HFFc6 (cell line): ENCODE measurements around the gene DUSP23. TPM values are rescaled to one million over a fixed set of nuclear protein-coding genes. Genes with fewer than 3 reads are reported as not detected.

Source experiments
- DNase-seq: peaks from one replicate; pipeline ENCODE4 v3.0.0-alpha.2; 2018
- H3K27ac Mint-ChIP-seq: 2 replicates; pipeline ENCODE4 v1.8.0; 2020; ENCODE audit warnings: mild to moderate bottlenecking, mixed read lengths
- H3K27me3 Mint-ChIP-seq: 2 replicates; pipeline ENCODE4 v1.8.0; 2021; ENCODE audit warnings: mild to moderate bottlenecking, moderate library complexity, mixed read lengths; ENCODE audit not compliant: insufficient read depth
- H3K36me3 Mint-ChIP-seq: 2 replicates; pipeline ENCODE4 v1.8.0; 2021; ENCODE audit warnings: low read depth, mixed read lengths
- H3K4me1 Mint-ChIP-seq: 2 replicates; pipeline ENCODE4 v1.8.0; 2020; ENCODE audit warnings: low read depth, mixed read lengths
- H3K4me3 Mint-ChIP-seq: 2 replicates; pipeline ENCODE4 v1.8.0; 2020; ENCODE audit warnings: mild to moderate bottlenecking, moderate library complexity, mixed read lengths
- H3K9me3 Mint-ChIP-seq: 2 replicates; pipeline ENCODE4 v1.8.0; 2020; ENCODE audit warnings: mild to moderate bottlenecking, mixed read lengths
- CTCF ChIP-seq: fragments of 200-600 bp; sonication (generic); IDR thresholded peaks from 2 replicates; pipeline ENCODE4 v1.5.0; 2021; ENCODE audit warnings: antibody characterized with exemption, mild to moderate bottlenecking
- total RNA-seq, 6 experiments: library from RNA; stranded (reverse); fragmentation: NEBNext Ultra II Directional; extraction: Animal tissue kit (Norgen Biotek cat#: 25700); gene quantifications; 2 replicates in 1 of 6; 3 replicates in 5 of 6; pipeline ENCODE4 v1.2.3, GENCODE V29; 2021

The DUSP23 gene
- total RNA-seq, 6 experiments from 2014 or later, result 23.3 to 26.3 (median 23.5) TPM

- Mint-ChIP-seq H3K27me3 (no peaks in the 10 kb centered on the region), H3K36me3 (no peaks in the 10 kb centered on the region), H3K9me3 (no peaks in the 10 kb centered on the region), H3K4me1 (peaks cover 5% of the 10 kb centered on the region; the same call in 1 of the 2 replicates), H3K27ac (no peak overlapping the region), H3K4me3 (no peak overlapping the region)
- DNase-seq, result no peak
- TF ChIP-seq CTCF, result no peak
These were observed 25.2 kb upstream of the DUSP23 start for GRCh38 chr1:159755451-159756007.

DNA sequence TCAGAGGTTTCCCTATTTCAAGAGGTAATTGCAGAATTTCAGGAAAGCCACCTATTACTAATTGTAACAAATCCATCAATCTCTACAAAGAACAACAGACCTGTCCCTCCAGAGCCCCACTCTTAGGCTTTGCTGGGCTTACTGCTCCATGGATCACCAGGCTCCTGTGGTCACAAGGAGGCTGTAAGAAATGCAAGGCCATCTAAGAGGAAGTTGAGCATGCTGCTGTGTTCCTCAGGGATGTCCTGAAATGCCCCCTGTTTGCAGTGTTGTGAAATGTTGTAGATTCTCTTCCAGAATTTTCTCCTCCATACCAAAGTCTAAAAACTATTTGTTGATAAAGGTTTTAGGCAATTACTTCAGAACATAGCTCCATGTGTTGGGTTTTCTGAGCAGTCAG lies 24.4 kb upstream of the DUSP23 start:
- Mint-ChIP-seq H3K27ac (no peak overlapping the region), H3K4me1 (peaks cover 5% of the 10 kb centered on the region; the same call in 1 of the 2 replicates), H3K36me3 (no peaks in the 10 kb centered on the region; the same call in 1 of the 2 replicates), H3K4me3 (no peak overlapping the region), H3K27me3 (no peaks in the 10 kb centered on the region), H3K9me3 (no peaks in the 10 kb centered on the region)
- TF ChIP-seq CTCF, result no peak
- DNase-seq, result no peak

GRCh38 chr1:159763686-159764085 lies 17.1 kb upstream of the DUSP23 start:
- peaks cover 6% of the 10 kb centered on the region for H3K36me3 Mint-ChIP-seq
- no peak overlapping the region for H3K27ac Mint-ChIP-seq
- H3K9me3 Mint-ChIP-seq, result no peaks in the 10 kb centered on the region
- peaks cover 3% of the 10 kb centered on the region; the same call in 1 of the 2 replicates for H3K27me3 Mint-ChIP-seq
- DNase-seq, result no peak
- no peaks in the 10 kb centered on the region for H3K4me1 Mint-ChIP-seq
- no peak for TF ChIP-seq CTCF
- H3K4me3 Mint-ChIP-seq, result no peak overlapping the region

DNA sequence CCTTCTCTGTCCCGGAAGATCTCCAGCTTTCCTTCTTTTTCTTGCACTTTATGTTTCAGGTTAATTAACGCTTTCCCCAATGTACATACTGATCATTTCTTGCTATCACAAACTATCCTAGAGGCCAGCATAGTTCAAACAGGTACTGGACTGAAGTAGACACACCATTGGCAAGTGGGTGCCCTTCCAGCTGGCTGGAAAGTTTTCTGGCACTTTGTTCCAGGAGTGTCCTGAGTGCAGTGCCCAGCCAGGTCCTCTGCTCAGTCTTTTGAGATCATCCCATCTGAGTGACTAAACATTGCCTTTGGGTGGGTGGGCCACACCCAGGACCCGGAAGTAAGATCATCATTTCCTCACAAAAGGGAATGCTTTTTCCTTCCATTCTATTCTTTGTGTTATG lies 15.0 kb upstream of the DUSP23 start:
- Mint-ChIP-seq H3K9me3 (no peaks in the 10 kb centered on the region), H3K27me3 (peaks cover 3% of the 10 kb centered on the region; the same call in 1 of the 2 replicates), H3K4me1 (no peaks in the 10 kb centered on the region), H3K27ac (no peak overlapping the region), H3K36me3 (peaks cover 6% of the 10 kb centered on the region), H3K4me3 (no peak overlapping the region)
- no peak for DNase-seq
- no peak for TF ChIP-seq CTCF

DNA sequence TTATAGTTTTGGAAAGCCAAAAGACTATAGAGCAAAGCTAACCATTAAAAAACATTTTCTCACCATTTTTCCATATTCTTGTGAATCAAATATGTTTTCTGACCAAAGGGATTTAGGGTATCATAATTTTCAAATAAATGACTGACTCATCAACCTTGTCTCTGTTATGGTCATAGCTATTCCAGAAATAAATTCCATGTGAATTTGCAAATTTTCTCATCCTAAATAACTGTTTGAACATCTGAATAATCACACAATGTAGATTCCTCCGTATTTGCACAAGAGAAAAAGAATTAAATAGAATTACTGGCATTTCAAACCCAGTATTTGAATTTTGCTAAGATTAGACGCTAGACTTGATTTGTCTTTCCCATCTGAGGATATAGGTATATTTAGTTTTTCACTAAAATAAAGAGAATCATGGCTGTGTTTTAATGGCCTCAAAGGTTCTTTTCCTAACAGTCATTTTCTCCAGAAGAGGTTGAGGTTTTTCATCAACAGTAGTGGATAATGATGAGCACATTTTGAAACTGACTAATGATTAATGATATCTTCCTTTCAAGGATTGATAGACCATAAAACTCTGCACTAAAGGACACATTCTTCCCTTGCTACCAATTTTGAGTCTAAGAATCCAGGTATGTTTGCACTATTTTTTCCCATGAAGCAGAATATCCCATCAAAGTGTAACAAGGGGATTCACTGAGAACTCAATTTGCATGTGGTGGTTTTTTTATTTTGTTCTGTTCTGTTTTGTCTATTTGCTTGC lies 9.5 kb upstream of the DUSP23 start:
- Mint-ChIP-seq H3K27ac (no peak overlapping the region), H3K9me3 (no peaks in the 10 kb centered on the region), H3K4me3 (no peak overlapping the region), H3K4me1 (peaks cover 16% of the 10 kb centered on the region), H3K27me3 (no peaks in the 10 kb centered on the region; the same call in none of the 2 replicates), H3K36me3 (peaks cover 6% of the 10 kb centered on the region; the same call in 1 of the 2 replicates)
- DNase-seq, result no peak
- TF ChIP-seq CTCF, result no peak
